ENCODE measurements around the gene TMEM164.
"Not testable (repeated sequence)": the region's sequence is repeated elsewhere in the genome, so short reads cannot be mapped to it uniquely, and the experiment has no call there.

TMEM164 gene

DNA sequence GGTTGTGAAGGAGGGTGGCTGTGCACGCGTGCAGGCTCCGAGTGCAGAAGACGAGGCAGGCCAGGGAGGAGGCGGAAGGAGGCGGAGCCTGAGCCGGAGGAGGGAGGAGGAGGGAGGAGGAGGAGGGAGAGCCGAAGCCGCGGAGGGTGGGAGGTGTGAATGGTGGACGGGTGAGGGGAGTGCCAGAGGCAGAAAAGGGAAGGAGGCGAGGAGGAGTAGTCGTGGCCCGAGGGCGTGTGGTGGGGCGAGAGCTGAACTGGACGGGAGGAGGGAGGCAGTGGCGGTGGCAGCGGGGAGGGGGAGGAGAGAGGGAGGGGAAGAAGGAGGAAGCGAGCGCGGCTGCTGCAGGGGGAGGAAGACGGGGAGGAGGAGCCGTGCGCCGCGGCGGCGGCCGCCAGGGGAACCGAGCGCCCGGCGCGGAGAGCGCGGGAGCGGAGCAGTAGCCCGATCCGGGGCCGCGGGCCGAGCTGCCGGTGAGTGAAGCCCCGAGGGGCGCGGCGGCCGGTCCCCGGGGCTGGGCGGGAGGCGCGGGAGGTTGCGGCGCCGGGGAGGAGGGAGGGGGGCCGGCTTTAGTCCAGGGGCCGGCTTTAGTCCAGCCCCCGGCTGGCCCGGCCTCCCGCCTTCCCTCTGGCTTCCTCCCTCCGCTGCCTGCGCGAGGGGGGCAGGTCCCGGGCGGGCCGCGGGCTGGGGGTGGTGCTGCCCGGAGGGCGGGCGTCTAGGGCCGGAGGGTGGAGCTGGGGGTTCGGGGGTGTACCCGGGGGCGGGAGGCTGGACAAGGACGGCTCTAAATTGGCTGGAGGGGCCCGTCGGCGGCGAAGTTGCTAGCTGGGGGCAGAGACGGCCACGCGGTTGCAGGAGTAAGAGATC lies at the start of gene TMEM164:
TSS of gene TMEM164 (plus strand) at position 815 of the 867 bp plus-strand sequence. CDS start 661 bp downstream, outside the sequence.
- DNase-seq (ENCODE audit: low read depth in 2 of 2), result peak; percentile 40 to 46

DNA sequence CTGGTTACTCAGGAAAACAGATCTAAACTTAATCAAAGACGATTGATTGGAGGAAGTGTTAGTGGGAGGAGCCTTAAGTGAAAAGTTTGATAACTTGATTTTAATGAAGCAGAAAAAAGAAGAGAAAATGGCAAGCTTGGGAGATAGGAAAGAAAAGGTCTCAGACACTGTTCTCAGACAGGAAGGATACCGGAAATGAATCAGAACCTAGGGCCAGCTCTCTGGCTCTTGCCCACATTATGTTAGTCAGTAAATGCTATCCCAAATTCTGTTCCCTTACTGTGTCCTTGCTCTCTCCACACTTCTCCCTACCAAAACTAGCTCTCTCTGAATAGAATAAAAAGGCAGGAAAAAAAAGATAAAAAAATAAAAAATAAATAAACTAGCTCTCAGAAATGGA lies 48.6 kb upstream of the TMEM164 start:
- no peak for DNase-seq (ENCODE audit: low read depth in 2 of 2)

DNA sequence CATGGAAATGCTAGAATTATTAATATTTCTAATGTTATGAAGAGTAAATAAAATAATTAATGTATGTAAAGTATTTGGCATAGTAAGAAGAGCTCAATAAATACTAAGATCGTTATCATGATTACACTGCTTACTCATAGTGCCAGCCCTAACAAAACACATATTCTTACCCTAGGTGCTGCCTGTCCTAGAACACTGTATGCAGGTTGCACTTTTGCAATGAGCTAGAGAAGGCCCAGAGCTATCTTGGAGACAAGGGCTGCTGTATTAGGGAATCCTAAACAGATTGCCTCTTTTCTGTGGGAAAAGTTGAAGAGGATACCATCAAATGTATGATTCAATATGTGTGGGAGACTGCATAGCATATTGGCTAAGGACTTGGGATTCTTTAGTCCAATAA lies 48.0 kb upstream of the TMEM164 start:
- DNase-seq (ENCODE audit: low read depth in 2 of 2), result no peak

DNA sequence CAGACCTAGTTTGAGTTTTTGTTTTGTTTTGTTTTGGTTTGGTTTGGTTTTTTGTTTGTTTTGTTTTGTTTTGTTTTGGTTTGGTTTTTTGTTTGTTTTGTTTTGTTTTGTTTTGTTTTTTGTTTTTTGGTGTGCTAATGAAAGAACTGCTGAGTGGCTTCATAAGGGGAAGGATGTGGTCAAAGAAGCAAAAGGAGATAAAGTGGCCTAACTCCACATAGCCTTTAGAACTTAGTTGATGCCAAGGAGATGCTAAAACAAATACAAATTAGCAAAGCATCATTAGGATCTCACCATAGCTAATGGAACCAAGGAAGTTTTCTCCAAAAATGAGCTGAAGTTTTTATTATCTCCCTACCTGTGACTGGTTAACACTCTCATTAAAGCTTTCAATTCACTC lies 44.6 kb upstream of the TMEM164 start:
- DNase-seq (ENCODE audit: low read depth in 2 of 2), result no peak

DNA sequence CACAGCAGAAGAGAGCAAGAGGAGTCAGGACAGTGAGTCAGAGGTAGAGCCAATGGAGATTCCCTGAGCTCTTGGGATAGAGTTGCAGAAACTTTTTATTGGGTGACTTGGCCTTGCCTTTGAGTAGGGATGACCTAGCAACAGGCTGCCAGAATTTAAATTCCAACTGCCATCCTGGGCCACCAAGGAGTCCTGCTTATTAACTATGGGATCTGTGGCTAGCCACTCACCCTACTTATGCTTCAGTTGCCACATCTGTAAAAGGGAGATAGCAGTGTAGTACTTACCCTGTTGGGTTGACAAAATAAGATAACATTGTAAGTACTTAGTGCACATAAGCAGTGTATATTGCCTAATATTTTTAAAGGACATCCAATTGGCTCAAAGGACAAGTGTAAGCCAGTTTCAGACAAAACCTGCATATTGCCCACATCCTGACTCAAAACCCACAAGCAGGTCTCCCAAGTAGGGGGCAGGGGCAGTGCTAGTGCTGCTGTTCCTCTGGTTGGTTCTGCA lies 43.5 kb upstream of the TMEM164 start:
- DNase-seq (ENCODE audit: low read depth in 2 of 2), result no peak

DNA sequence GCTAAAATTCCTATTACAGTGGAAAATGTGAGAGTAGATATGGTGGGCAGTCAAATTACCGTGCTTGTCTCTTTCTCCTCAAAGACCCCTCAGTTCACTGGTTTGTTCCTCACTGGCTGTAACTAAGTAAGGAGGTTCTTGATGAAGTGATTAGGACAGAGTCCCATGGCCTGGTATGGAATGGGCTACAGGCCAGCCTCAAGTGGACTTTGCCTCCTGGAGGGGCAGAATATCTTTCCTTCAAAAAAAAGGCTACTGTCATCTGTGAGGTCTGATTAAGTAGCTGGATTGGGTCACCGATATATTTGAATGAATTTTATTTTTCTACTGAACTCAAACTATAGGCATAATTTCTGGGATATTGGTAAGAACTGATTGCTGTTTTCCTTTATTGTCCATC lies 38.5 kb upstream of the TMEM164 start:
- no peak for DNase-seq (ENCODE audit: low read depth in 2 of 2)

DNA sequence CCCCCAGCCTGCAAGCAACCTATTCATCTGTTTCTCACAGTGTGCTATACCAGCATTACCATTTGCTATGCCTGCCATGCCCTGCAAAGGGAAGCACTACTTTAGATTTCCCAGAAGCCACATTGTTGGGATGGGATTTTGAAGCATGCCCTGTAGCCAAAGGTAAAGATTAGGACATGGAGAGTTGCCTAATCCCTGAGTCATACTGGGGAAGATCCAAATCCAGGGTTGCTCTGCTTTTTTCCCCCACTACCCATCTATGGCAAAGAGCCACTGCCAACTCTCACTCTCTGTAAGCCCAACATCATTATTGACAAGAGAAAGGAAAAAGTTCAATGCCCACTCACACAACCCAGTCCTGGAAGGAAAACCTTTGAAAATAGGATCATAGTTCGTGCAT lies 36.7 kb upstream of the TMEM164 start:
- no peak for DNase-seq (ENCODE audit: low read depth in 2 of 2)

DNA sequence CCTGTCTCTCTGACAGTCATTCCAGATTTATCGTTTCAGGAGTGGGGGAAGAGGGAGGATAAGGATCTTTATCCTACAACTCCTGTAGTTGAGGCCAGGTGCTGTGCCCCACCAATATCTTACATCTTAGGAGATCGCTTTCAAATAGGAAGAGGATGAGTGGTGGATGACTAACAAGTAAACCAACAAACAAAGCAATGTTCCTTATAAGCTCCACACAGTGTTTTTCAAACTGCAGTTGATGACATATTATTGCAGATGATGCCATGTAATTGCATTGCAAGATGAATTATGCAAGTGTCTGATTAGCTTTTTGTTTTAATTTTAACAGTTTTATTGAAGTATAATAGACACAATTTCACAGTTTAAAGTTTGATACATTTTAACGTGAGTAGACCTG lies 35.8 kb upstream of the TMEM164 start:
- DNase-seq (ENCODE audit: low read depth in 2 of 2), result no peak

DNA sequence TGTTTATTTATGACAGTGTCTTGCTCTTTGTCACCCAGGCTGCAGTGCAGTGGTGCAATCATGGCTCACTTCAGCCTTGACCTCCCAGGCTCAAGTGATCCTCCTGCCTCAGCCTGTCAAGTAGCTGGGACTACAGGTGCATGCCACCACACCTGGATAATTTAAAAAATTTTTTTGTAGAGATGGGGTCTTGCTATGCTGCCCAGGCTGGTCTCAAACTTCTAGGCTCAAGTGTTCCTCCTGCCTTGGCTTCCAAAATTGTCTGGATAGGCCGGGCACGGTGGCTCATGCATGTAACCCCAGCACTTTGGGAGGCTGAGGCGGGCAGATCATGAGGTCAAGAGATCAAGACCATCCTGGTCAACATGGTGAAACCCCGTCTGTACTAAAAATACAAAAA lies 32.1 kb upstream of the TMEM164 start:
- not testable (repeated sequence) for DNase-seq (ENCODE audit: low read depth in 2 of 2)

GRCh38 chrX:109974906-109975655 lies 27.8 kb upstream of the TMEM164 start:
- no peak for DNase-seq (ENCODE audit: low read depth in 2 of 2)

- not testable (repeated sequence) for DNase-seq (ENCODE audit: low read depth in 2 of 2)
These were observed 17.7 kb upstream of the TMEM164 start for GRCh38 chrX:109985210-109985609.

- no peak for DNase-seq (ENCODE audit: low read depth in 2 of 2)
These were observed 15.0 kb upstream of the TMEM164 start for GRCh38 chrX:109987884-109988283.

GRCh38 chrX:109990582-109991276 lies 12.2 kb upstream of the TMEM164 start:
- DNase-seq (ENCODE audit: low read depth in 2 of 2), result no peak

DNA sequence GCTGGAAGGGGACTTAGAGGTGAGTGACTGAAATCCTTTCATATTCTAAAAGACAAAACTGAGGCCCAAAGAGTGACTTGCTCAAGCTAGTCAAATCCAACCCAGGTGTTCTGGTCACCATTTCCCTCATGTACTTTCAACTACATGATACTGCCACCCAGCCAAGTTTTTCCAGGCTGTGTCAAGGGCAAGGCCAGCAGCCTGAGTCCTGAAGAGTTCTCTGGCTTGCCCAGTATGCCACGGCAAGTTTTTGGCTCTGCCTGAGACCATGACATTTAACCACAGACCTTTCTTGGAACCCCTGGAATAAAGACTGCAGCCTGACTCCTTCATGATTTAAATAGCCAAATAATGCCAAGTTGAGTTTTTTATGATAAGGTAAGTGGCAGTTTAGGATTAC lies 10.7 kb upstream of the TMEM164 start:
- DNase-seq (ENCODE audit: low read depth in 2 of 2), result no peak

GRCh38 chrX:109995155-109995554 lies 7.8 kb upstream of the TMEM164 start:
- DNase-seq (ENCODE audit: low read depth in 2 of 2), result no peak

- no peak for DNase-seq (ENCODE audit: low read depth in 2 of 2)
These were observed 5.0 kb upstream of the TMEM164 start for GRCh38 chrX:109997786-109998452.

- no peak for DNase-seq (ENCODE audit: low read depth in 2 of 2)
These were observed 2.9 kb upstream of the TMEM164 start for GRCh38 chrX:110000000-110000399.

DNA sequence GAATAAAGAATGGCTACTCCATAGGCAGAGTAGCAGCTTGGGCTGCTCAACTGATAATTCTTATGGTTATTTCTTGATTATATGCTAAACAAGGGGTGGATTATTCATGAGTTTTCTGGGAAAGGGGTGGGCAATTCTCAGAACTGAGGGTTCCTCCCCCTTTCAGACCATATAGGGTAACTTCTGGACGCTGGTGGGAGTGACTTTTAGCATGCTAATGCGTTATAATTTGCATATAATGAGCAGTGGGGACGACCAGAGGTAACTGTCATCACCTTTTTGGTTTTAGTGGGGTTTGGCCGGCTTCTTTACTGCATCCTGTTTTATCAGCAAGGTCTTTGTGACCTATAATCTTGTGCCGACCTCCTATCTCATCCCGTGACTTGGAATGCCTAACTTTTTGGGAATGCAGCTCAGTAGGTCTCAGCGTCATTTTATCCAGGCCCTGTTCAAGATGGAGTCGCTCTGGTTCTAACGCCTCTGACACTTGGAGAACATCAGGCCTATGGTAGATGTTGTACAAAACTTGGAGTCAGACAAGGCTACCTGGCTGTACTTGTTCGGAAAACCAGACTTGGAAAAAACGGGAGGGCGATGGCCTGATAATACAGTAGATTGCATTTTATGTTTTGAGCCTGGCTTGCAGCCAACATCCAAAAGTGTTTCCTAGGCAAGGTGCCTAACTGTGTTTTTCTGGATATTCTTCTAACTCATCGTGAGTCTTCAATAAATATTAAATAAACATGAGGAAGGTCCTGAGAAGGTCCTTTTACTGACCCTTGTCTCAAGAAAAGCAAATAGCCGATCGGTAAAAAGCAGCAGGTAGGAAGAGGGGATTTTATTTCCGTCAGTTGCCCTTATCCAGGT lies 1.8 kb upstream of the TMEM164 start:
- no peak for DNase-seq (ENCODE audit: low read depth in 2 of 2)

- no peak for DNase-seq (ENCODE audit: low read depth in 2 of 2)
These were observed 1.1 kb upstream of the TMEM164 start for GRCh38 chrX:110001740-110002299.

Data from fibroblast of skin of left biceps (primary cell).